ENCODE data around the gene HOTAIR. TPM values are rescaled to one million over a fixed set of nuclear protein-coding genes. Genes with fewer than 3 reads are reported as not detected.

Gene HOTAIR
- total RNA-seq, 2 experiments from 2014 or later = not detected

GRCh38 chr12:54000116-54001114, 25.7 kb upstream of the HOTAIR start, which contains the start of gene HOXC9:
Gene HOXC9, plus strand, starts transcription at chr12:54000161. Its CDS starts 28 bp downstream, at chr12:54000189.
- POLR2A ChIA-PET = no interaction called here
- Mint-ChIP-seq H3K36me3 (ENCODE audit: low read depth) (peaks cover 1% of the 10 kb centered on the region), H3K4me3 (peak within 1 kb of the TSS; percentile 16), H3K9me3 (no peaks in the 10 kb centered on the region), H3K27me3 (peaks cover 96% of the 10 kb centered on the region), H3K27ac (peak within 1 kb of the TSS; percentile 66), H3K4me1 (peaks cover 10% of the 10 kb centered on the region)
- no peak for DNase-seq
- CTCF ChIA-PET = interaction anchor here (0.6 to 1.7 kb wide), 9 partner anchors 12 to 207 kb away, joined by 3 to 5 read pairs (median 4); partner anchors contain the start of gene HOXC10

- CTCF ChIA-PET = interaction anchor here (0.6 to 1.7 kb wide), 7 partner anchors 11 to 208 kb away, joined by 3 to 4 read pairs (median 3); no protein-coding TSS in a partner anchor
- Mint-ChIP-seq H3K36me3 (ENCODE audit: low read depth) (peaks cover 1% of the 10 kb centered on the region), H3K27ac (peak overlapping the region; percentile 31), H3K4me1 (peaks cover 17% of the 10 kb centered on the region), H3K9me3 (no peaks in the 10 kb centered on the region), H3K4me3 (peak overlapping the region; percentile 16), H3K27me3 (peaks cover 98% of the 10 kb centered on the region)
- DNase-seq = no peak
- POLR2A ChIA-PET = no interaction called here
Observed at GRCh38 chr12:53999559-54000115, 24.9 kb upstream of the HOTAIR start.

- H3K27me3 Mint-ChIP-seq = peaks cover 98% of the 10 kb centered on the region
- H3K9me3 Mint-ChIP-seq = no peaks in the 10 kb centered on the region
- CTCF ChIA-PET = interaction anchor here (1.4 to 1.7 kb wide), 2 partner anchors 11 to 45 kb away, joined by 4 read pairs; no protein-coding TSS in a partner anchor
- no peak overlapping the region for H3K4me3 Mint-ChIP-seq
- no peak overlapping the region for H3K27ac Mint-ChIP-seq
- DNase-seq = no peak
- H3K36me3 Mint-ChIP-seq (ENCODE audit: low read depth) = peaks cover 1% of the 10 kb centered on the region
- POLR2A ChIA-PET = no interaction called here
- H3K4me1 Mint-ChIP-seq = peaks cover 20% of the 10 kb centered on the region
Observed at GRCh38 chr12:53998900-53999236, 24.1 kb upstream of the HOTAIR start.

GRCh38 chr12:53998110-53998899, 23.6 kb upstream of the HOTAIR start:
- no peaks in the 10 kb centered on the region for H3K36me3 Mint-ChIP-seq (ENCODE audit: low read depth)
- ChIA-PET POLR2A (no interaction called here), CTCF (interaction anchor here (0.6 to 1.2 kb wide), 3 partner anchors 8 to 216 kb away, joined by 3 to 4 read pairs (median 3); partner anchors contain the start of gene HOXC10)
- DNase-seq = no peak
- H3K27me3 Mint-ChIP-seq = peaks cover 98% of the 10 kb centered on the region
- no peaks in the 10 kb centered on the region for H3K9me3 Mint-ChIP-seq
- H3K27ac Mint-ChIP-seq = no peak overlapping the region
- H3K4me1 Mint-ChIP-seq = peaks cover 20% of the 10 kb centered on the region
- H3K4me3 Mint-ChIP-seq = no peak overlapping the region

DNA sequence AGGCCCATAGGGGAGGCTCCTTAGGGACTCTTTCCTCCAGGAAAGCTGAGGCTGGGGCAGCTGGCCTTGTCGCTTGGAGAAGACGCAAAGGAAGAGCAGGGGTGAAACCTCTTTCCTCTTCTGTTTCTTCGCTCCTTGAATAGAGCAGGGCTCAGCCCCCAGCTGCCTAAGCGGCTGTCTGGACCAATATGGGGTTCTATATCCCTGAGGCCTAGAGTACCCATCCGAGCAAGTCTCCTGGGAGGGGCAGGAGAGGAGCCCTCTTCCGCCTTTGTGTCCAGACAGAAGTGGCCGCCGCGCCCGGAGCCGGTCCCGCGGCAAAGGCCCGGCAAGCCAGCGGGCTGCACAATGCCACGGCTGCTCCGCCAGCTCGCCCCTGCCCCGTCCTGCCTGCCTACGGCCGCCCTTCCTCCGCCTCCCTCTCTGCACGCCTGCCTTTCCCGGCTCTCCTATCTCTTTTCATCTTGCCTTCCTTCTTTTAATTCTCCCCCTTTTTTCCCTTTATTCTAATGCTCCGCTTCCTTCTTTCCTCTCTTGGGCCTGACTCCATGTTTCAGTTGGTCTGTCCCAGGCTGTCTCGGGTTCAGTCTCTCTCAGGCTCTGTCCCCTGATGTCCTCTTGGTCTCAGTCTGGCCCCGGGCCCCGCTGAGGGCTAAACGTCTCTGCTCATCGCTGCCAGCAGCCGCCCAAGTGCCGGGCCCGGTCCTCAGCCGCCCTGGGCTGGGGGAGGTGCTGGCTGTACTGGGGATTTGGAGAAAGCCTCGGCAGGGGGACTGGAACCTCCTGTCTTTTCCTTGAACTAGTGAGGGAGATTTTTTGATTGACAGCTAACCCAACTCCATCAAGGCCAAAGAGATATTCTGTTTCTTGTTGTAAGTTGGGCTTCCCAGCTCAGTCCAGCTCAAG, 22.7 kb upstream of the HOTAIR start:
- Mint-ChIP-seq H3K36me3 (ENCODE audit: low read depth) (no peaks in the 10 kb centered on the region), H3K4me3 (no peak overlapping the region), H3K9me3 (no peaks in the 10 kb centered on the region), H3K27ac (no peak overlapping the region), H3K27me3 (peaks cover 98% of the 10 kb centered on the region), H3K4me1 (peaks cover 18% of the 10 kb centered on the region)
- CTCF ChIA-PET = interaction anchor here (0.6 to 1.2 kb wide), 5 partner anchors 9 to 217 kb away, joined by 3 to 4 read pairs (median 3); partner anchors contain the start of gene HOXC10
- POLR2A ChIA-PET = no interaction called here
- no peak for DNase-seq

- POLR2A ChIA-PET = no interaction called here
- Mint-ChIP-seq H3K36me3 (ENCODE audit: low read depth) (no peaks in the 10 kb centered on the region), H3K27me3 (peaks cover 98% of the 10 kb centered on the region), H3K4me3 (peak overlapping the region; percentile 54), H3K9me3 (no peaks in the 10 kb centered on the region), H3K27ac (no peak overlapping the region), H3K4me1 (peaks cover 17% of the 10 kb centered on the region)
- CTCF ChIA-PET = interaction anchor here (0.8 to 1.2 kb wide), 4 partner anchors 10 to 211 kb away, joined by 3 to 4 read pairs (median 3); no protein-coding TSS in a partner anchor
- DNase-seq = no peak
Observed at GRCh38 chr12:53996240-53997203, 21.8 kb upstream of the HOTAIR start.

DNA sequence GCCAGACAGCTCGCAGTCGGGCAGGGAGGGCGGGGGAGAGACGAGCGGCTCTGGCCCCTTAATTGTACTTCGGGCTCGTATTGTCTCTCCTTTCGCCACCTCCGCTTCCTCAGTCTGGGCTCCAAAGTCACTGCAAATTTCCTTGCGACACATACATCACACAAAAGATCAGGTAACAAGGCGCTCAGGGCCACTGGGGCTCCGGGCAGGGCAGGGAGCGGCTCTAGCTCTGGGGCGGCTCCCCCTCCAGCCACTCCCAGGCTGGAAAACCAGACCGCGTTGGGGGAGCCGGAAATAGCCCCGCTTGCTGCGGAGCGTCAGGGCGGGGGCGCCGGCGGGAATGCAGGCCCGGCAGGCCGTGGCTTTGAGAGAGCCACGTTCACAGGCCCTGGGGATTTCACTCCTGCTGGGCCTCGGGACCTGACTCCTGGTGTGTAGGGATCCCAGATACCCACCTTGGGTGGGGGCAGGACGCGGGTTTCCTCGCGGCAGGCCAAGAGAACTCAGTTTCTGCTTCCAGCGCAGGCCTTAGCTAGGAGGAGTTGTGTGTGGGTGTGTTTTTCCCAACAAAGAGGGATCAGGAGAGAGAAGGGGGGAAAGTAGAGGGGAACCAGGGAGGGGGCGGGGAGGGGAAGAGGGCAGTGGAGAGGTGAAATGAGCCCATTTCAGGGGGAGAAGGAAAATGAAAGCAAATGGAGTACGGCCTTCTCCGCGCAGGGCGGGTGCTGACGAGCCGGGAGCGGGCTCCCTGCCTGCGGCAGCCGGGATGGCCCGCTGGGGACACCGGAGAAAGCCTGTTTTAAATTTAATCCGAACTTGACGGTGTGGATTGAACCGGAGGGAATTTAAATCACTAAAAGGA, 20.9 kb upstream of the HOTAIR start:
- peaks cover 17% of the 10 kb centered on the region for H3K4me1 Mint-ChIP-seq
- no peak overlapping the region for H3K27ac Mint-ChIP-seq
- H3K36me3 Mint-ChIP-seq (ENCODE audit: low read depth) = no peaks in the 10 kb centered on the region
- POLR2A ChIA-PET = no interaction called here
- CTCF ChIA-PET = interaction anchor here (1.1 to 1.2 kb wide), 2 partner anchors 28 to 196 kb away, joined by 3 read pairs; no protein-coding TSS in a partner anchor
- no peak for DNase-seq
- H3K4me3 Mint-ChIP-seq = peak overlapping the region; percentile 54
- H3K27me3 Mint-ChIP-seq = peaks cover 98% of the 10 kb centered on the region
- H3K9me3 Mint-ChIP-seq = no peaks in the 10 kb centered on the region

GRCh38 chr12:53995002-53995377, 20.2 kb upstream of the HOTAIR start:
- H3K27me3 Mint-ChIP-seq = peaks cover 99% of the 10 kb centered on the region
- DNase-seq = no peak
- no peaks in the 10 kb centered on the region for H3K36me3 Mint-ChIP-seq (ENCODE audit: low read depth)
- peak overlapping the region; percentile 57 for H3K27ac Mint-ChIP-seq
- H3K4me3 Mint-ChIP-seq = peak overlapping the region; percentile 38
- peaks cover 21% of the 10 kb centered on the region for H3K4me1 Mint-ChIP-seq
- ChIA-PET POLR2A (no interaction called here), CTCF (no interaction called here)
- no peaks in the 10 kb centered on the region for H3K9me3 Mint-ChIP-seq

- H3K36me3 Mint-ChIP-seq (ENCODE audit: low read depth) = no peaks in the 10 kb centered on the region
- peaks cover 26% of the 10 kb centered on the region for H3K4me1 Mint-ChIP-seq
- ChIA-PET POLR2A (no interaction called here), CTCF (interaction anchor here (1.9 kb wide), 1 partner anchor 12 kb away, joined by 5 read pairs; no protein-coding TSS in a partner anchor)
- H3K27ac Mint-ChIP-seq = peak overlapping the region; percentile 62
- DNase-seq = no peak
- H3K9me3 Mint-ChIP-seq = no peaks in the 10 kb centered on the region
- H3K27me3 Mint-ChIP-seq = peaks cover 99% of the 10 kb centered on the region
- H3K4me3 Mint-ChIP-seq = peak overlapping the region; percentile 45
Observed at GRCh38 chr12:53994264-53995001, 19.7 kb upstream of the HOTAIR start.

DNA sequence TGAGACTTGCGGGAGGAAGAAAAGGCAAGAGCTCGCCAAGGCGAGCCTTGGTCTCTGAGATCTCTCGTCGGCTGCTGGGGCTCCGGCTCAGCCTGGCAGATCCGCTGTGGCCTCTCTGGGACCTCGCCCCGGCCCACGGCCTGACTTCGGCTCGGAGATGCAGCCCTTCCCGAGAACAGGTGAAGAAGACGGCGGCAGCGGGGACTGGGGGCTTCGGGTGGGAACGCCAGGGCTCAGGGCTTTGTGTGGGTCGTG, 19.2 kb upstream of the HOTAIR start:
- DNase-seq = no peak
- peak overlapping the region; percentile 45 for H3K4me3 Mint-ChIP-seq
- CTCF ChIA-PET = interaction anchor here (1.4 to 1.9 kb wide), 2 partner anchors 9 to 12 kb away, joined by 5 read pairs; partner anchors contain the start of gene HOXC10
- peak overlapping the region; percentile 62 for H3K27ac Mint-ChIP-seq
- POLR2A ChIA-PET = no interaction called here
- H3K27me3 Mint-ChIP-seq = peaks cover 99% of the 10 kb centered on the region
- no peaks in the 10 kb centered on the region for H3K9me3 Mint-ChIP-seq
- no peaks in the 10 kb centered on the region for H3K36me3 Mint-ChIP-seq (ENCODE audit: low read depth)
- peaks cover 31% of the 10 kb centered on the region for H3K4me1 Mint-ChIP-seq
